Large intestine (tissue), 3 donors: ENCODE data around the gene ANAPC16. TPM values are rescaled to one million over a fixed set of nuclear protein-coding genes. Genes with fewer than 3 reads are reported as not detected.

Experiments used
- DNase-seq, 2 donors: peaks; one replicate each; pipeline versions ENCODE4 v3.0.0 to v3.0.0-alpha.2; 2013
- H3K27ac ChIP-seq: one replicate; pipeline ENCODE4 v1.5.1; 2013; ENCODE audit warnings: low read length
- H3K27me3 ChIP-seq: 2 replicates; pipeline ENCODE4 v1.6.1; 2013; ENCODE audit warnings: low read length; ENCODE audit not compliant: control insufficient read depth, insufficient read depth
- H3K36me3 ChIP-seq: 2 replicates; pipeline ENCODE4 v1.6.1; 2013; ENCODE audit warnings: low read length; ENCODE audit not compliant: control insufficient read depth, insufficient read depth
- H3K4me1 ChIP-seq: one replicate; pipeline ENCODE4 v1.6.1; 2013; ENCODE audit warnings: low read length; ENCODE audit not compliant: control insufficient read depth, insufficient read depth
- H3K4me3 ChIP-seq: one replicate; pipeline ENCODE4 v1.5.1; 2013; ENCODE audit warnings: low read length
- H3K9me3 ChIP-seq: one replicate; pipeline ENCODE4 v1.6.1; 2013; ENCODE audit warnings: mild to moderate bottlenecking, low read depth, low read length, moderate library complexity; ENCODE audit not compliant: control insufficient read depth
- WGBS: methylation state at CpG from one replicate; pipeline ENCODE4 v1.1.5; 2013; ENCODE audit warnings: low lambda C conversion rate; ENCODE audit not compliant: insufficient coverage; 5-methylcytosine and 5-hydroxymethylcytosine counted together
- polyA plus RNA-seq: library from polyadenylated mRNA; unstranded; fragments of 120-200 nt; gene quantifications from one replicate; pipeline ENCODE4 v1.2.1, GENCODE V29; 2013

The ANAPC16 gene
- polyA plus RNA-seq, 1 donor, result 122 TPM

GRCh38 chr10:72272689-72273409 lies 57.0 kb downstream of the ANAPC16 start:
- Histone ChIP-seq H3K9me3 (peaks cover 2% of the 10 kb centered on the region), H3K27ac (peak overlapping the region; percentile 95), H3K4me1 (peaks cover 44% of the 10 kb centered on the region), H3K27me3 (no peaks in the 10 kb centered on the region), H3K4me3 (peak overlapping the region; percentile 96), H3K36me3 (peaks cover 7% of the 10 kb centered on the region)
- DNase-seq, result peak; percentile 87 to 93
- no CpG with 5 or more reads among the region's 28 CpGs for WGBS

- peaks cover 50% of the 10 kb centered on the region for H3K4me1 ChIP-seq
- peak; percentile 100 for DNase-seq
- H3K36me3 ChIP-seq, result peaks cover 7% of the 10 kb centered on the region
- peaks cover 2% of the 10 kb centered on the region for H3K9me3 ChIP-seq
- H3K4me3 ChIP-seq, result peak within 1 kb of the TSS; percentile 96
- WGBS, result no CpG with 5 or more reads among the region's 67 CpGs
- H3K27me3 ChIP-seq, result no peaks in the 10 kb centered on the region
- peak within 1 kb of the TSS; percentile 95 for H3K27ac ChIP-seq
Measured at GRCh38 chr10:72273410-72274212, 57.8 kb downstream of the ANAPC16 start, which contains the start of gene DDIT4. DDIT4 (plus strand) TSS chr10:72273924; CDS start chr10:72274217, 293 bp downstream.

- H3K4me3 ChIP-seq, result peak overlapping the region; percentile 96
- peaks cover 2% of the 10 kb centered on the region for H3K9me3 ChIP-seq
- H3K27ac ChIP-seq, result peak overlapping the region; percentile 89
- peaks cover 52% of the 10 kb centered on the region for H3K4me1 ChIP-seq
- DNase-seq, result no peak
- H3K36me3 ChIP-seq, result peaks cover 7% of the 10 kb centered on the region
- no peaks in the 10 kb centered on the region for H3K27me3 ChIP-seq
- WGBS, result no CpG with 5 or more reads among the region's 40 CpGs
Measured at GRCh38 chr10:72274213-72274729, 58.5 kb downstream of the ANAPC16 start.

DNA sequence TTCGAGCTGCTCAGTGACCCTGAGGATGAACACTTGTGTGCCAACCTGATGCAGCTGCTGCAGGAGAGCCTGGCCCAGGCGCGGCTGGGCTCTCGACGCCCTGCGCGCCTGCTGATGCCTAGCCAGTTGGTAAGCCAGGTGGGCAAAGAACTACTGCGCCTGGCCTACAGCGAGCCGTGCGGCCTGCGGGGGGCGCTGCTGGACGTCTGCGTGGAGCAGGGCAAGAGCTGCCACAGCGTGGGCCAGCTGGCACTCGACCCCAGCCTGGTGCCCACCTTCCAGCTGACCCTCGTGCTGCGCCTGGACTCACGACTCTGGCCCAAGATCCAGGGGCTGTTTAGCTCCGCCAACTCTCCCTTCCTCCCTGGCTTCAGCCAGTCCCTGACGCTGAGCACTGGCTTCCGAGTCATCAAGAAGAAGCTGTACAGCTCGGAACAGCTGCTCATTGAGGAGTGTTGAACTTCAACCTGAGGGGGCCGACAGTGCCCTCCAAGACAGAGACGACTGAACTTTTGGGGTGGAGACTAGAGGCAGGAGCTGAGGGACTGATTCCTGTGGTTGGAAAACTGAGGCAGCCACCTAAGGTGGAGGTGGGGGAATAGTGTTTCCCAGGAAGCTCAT lies 59.0 kb downstream of the ANAPC16 start:
- DNase-seq, result peak; percentile 72 to 82
- no CpG with 5 or more reads among the region's 26 CpGs for WGBS
- H3K4me3 ChIP-seq, result peak overlapping the region; percentile 96

DNA sequence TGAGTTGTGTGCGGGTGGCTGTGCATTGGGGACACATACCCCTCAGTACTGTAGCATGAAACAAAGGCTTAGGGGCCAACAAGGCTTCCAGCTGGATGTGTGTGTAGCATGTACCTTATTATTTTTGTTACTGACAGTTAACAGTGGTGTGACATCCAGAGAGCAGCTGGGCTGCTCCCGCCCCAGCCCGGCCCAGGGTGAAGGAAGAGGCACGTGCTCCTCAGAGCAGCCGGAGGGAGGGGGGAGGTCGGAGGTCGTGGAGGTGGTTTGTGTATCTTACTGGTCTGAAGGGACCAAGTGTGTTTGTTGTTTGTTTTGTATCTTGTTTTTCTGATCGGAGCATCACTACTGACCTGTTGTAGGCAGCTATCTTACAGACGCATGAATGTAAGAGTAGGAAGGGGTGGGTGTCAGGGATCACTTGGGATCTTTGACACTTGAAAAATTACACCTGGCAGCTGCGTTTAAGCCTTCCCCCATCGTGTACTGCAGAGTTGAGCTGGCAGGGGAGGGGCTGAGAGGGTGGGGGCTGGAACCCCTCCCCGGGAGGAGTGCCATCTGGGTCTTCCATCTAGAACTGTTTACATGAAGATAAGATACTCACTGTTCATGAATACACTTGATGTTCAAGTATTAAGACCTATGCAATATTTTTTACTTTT lies 59.7 kb downstream of the ANAPC16 start:
- Histone ChIP-seq H3K27ac (peak overlapping the region; percentile 89), H3K4me1 (peaks cover 52% of the 10 kb centered on the region), H3K4me3 (peak overlapping the region; percentile 96), H3K9me3 (peaks cover 2% of the 10 kb centered on the region), H3K27me3 (no peaks in the 10 kb centered on the region), H3K36me3 (peaks cover 7% of the 10 kb centered on the region)
- DNase-seq, result peak in 1 of 2 donors; percentile 58
- WGBS, result 30% methylated on average over 2 of the region's 12 CpGs

More for the DNA sequence above, 59.0 kb downstream of the ANAPC16 start:
- peaks cover 52% of the 10 kb centered on the region for H3K4me1 ChIP-seq
- H3K9me3 ChIP-seq, result peaks cover 2% of the 10 kb centered on the region
- H3K36me3 ChIP-seq, result peaks cover 7% of the 10 kb centered on the region
- H3K27ac ChIP-seq, result peak overlapping the region; percentile 89
- no peaks in the 10 kb centered on the region for H3K27me3 ChIP-seq

GRCh38 chr10:72276013-72276387 lies 60.2 kb downstream of the ANAPC16 start:
- peaks cover 7% of the 10 kb centered on the region for H3K36me3 ChIP-seq
- H3K4me1 ChIP-seq, result peaks cover 50% of the 10 kb centered on the region
- WGBS, result 60% methylated on average over 1 of the region's 4 CpGs
- H3K27ac ChIP-seq, result peak overlapping the region; percentile 89
- H3K27me3 ChIP-seq, result no peaks in the 10 kb centered on the region
- peak overlapping the region; percentile 96 for H3K4me3 ChIP-seq
- DNase-seq, result peak in 1 of 2 donors; percentile 36
- peaks cover 2% of the 10 kb centered on the region for H3K9me3 ChIP-seq

- Histone ChIP-seq H3K36me3 (peaks cover 7% of the 10 kb centered on the region), H3K27me3 (no peaks in the 10 kb centered on the region), H3K4me3 (no peak overlapping the region), H3K4me1 (peaks cover 48% of the 10 kb centered on the region), H3K9me3 (peaks cover 2% of the 10 kb centered on the region), H3K27ac (peak overlapping the region; percentile 89)
- WGBS, result no CpG with 5 or more reads among the region's 6 CpGs
- peak in 1 of 2 donors; percentile 75 for DNase-seq
Measured at GRCh38 chr10:72276421-72277339, 60.9 kb downstream of the ANAPC16 start.

DNA sequence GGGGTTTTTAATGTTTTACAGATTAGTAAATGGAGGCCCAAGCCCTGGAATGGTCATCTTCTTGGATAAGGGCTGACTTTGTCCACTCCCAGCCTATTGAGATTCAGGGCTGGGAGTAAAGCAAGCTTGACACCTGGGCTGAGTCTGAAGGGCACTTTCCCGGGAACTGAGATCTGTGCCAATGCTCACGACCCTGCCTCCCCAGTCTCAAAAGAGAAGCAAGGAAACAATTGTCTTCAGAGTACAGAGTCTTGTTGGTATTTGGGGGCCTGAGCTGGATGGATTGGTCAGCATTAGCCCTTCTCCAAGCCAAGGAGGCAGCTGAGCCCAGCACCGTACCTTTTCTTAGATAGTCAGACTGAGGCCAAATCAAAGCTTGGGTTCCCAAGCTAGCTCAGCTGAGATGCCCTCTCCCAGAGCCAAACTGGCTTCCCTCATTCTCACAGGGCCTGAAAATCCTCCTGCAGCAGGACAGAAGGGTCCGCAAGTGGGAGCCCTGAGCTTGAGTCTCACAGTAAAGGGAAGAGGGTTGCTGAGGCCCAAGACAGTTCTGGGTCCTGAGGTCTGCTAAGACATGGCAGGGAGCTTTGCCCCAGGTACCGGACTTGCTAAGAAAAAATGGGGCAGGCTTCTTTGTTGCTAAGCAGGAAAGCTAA lies 61.7 kb downstream of the ANAPC16 start:
- 100% methylated on average over 2 of the region's 5 CpGs for WGBS
- H3K4me1 ChIP-seq, result peaks cover 43% of the 10 kb centered on the region
- H3K9me3 ChIP-seq, result peaks cover 2% of the 10 kb centered on the region
- H3K4me3 ChIP-seq, result no peak overlapping the region
- no peak for DNase-seq
- no peaks in the 10 kb centered on the region for H3K27me3 ChIP-seq
- H3K36me3 ChIP-seq, result peaks cover 7% of the 10 kb centered on the region
- H3K27ac ChIP-seq, result peak overlapping the region; percentile 89
